GM12874 (cell line): Measurements from ENCODE around the gene NTM.

Source experiments
- TF ChIP-seq, protein P1 (sequence below): IDR thresholded peaks from 2 replicates; pipeline ENCODE4 v1.5.1; 2011; ENCODE audit warnings: low read depth, mild to moderate bottlenecking, control low read depth, low read length, moderate library complexity; ENCODE audit not compliant: insufficient read depth

The NTM gene

DNA sequence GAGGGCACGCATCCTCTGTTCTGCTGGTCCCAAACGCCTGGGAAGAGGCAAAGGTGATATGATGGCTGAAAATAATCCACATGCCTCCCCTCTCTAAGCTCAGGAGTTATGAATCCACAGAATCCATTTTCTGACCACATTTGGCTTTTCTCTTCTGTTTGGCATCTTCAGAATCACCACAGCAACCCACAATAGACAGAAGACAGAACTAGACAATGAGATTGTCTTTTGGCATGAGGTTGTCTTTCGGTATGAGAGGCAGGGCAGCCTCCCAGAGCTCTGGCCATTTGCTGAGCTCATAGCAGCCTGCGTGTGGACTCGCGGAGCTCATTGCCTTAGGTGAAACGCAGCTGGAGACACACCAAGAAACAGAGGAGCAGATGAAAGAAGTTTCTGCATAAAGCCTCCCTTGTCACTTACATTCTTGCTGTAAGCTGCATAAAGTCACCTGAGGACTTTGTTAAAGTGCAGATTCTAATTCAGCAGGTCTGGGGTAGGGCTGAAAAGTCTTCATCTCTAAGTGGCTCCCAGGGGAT lies 868.0 kb downstream of the NTM start:
- TF ChIP-seq, protein P1, sequence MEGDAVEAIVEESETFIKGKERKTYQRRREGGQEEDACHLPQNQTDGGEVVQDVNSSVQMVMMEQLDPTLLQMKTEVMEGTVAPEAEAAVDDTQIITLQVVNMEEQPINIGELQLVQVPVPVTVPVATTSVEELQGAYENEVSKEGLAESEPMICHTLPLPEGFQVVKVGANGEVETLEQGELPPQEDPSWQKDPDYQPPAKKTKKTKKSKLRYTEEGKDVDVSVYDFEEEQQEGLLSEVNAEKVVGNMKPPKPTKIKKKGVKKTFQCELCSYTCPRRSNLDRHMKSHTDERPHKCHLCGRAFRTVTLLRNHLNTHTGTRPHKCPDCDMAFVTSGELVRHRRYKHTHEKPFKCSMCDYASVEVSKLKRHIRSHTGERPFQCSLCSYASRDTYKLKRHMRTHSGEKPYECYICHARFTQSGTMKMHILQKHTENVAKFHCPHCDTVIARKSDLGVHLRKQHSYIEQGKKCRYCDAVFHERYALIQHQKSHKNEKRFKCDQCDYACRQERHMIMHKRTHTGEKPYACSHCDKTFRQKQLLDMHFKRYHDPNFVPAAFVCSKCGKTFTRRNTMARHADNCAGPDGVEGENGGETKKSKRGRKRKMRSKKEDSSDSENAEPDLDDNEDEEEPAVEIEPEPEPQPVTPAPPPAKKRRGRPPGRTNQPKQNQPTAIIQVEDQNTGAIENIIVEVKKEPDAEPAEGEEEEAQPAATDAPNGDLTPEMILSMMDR: no peak

DNA sequence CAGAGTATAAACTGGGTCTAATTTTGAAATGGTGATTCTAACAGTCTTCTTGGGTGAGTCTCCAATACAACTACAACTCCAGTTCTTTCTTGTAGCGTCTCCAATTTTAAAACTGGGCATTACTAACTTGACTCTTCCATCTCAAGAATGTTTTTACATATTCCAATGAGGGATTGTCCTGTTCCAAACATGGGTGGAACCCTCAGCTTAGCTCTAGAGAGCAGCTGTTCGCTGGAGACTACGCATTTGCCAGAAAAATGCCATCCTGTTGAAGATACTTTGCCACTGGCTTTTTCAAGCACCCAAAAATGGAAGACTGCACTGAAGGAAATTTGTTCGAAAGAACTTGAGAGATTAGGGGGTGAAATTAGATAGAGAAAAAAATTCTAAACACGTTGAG lies 870.0 kb downstream of the NTM start:
- TF ChIP-seq, protein P1: no peak

DNA sequence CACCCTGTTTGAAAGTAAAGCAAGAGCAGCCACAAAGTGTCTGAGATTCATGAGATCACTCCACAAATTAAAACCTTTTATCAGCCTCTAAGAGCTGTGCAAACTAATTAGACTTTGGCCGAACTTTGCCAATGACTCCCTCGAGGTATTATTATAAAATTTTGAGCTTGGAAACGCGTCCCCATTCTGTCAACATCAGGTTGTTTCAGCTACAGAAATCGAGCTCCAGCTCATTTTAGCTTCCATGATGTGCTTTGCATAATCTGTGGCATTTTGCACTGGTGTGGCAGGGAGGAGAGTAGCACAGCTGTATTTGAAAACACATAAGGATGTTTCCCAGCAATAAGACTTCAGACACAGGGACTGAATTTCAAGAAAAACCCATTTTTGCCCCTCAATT lies 872.2 kb downstream of the NTM start:
- TF ChIP-seq, protein P1: no peak

DNA sequence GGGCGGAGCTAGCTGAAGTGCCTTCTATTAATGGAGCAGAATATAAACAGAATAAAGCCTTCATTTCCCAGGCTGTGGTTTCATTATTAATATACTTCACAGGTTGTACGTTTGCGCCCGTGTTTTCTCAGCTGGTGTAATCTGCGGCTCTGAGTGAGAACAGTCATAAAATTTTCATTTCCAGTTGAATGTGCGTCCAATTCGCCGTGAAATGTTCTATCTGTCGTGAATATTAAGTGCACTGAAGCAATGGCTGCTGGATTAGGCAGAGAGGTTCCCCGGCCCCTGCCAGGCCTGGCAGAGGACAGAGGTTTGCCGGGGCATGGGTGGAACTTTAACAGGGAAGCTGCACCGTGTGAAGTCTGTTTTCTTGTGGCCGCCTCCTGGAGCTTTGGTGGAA lies 874.4 kb downstream of the NTM start:
- TF ChIP-seq, protein P1: no peak

DNA sequence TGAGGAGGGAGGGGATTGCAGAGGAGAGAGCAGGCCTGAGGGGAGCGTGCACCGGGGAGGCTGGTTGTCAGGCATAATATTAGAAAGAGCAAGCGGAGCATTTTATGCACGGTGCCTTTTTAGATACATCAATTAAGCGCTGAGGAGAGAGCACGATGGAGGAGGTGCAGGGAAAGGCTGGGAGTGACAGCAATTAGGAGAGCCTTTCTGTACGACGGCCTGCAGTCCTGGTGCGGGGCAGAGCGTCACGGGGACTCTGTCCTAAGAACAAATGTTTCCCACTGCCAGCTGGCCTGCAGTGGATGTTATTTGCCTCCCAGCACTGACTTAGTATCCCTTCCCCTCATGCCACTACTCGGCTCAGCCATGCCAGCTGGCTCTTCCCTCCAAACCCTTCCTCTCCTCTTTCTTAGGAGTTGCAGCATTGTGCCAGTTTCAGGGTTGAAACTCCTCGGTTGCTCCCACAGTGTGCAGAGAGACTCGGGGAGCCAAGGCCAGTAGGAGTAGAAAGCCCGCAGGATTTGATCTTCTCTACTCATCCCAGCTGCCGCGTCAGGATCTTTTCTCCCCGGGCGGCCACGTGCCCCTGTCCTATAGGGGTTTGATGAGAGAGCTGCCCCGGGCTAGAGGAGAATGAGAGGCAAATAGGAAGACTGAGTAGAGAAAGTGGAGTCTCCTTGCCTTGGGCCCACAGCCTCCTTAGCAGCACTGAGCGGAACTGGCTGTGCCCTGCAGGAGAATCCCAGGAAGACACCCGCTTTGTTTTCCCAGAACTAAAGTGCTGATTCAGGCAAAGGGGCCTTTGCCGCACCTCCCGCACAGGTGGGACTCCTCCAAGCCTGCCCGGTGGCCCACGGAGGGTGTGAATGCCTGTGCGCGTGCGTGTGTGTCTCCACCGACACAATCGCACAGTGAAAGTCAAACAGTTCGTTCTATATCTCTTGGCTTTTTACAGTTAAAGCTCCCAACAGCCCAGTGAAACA lies 875.3 kb downstream of the NTM start:
- TF ChIP-seq, protein P1: no peak

DNA sequence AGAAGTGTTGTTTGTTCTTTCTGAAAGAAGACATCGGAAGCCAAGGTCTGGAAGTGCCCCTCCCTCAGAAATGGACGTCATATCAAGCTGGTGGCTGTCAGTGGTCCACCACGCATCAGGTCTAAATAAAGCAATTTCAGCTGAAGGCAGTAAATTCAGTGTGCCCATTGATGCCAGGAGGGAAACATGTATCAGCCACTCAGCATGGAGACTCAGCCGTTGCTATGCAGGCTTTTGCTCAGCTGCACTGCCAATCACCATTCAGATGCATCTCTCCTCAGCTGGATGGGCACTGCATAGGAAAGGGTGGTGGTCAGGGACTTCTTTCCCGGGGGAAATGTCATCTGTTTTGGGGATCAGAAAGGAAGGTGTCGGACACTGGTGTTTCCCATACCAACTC lies 878.2 kb downstream of the NTM start:
- TF ChIP-seq, protein P1: no peak

DNA sequence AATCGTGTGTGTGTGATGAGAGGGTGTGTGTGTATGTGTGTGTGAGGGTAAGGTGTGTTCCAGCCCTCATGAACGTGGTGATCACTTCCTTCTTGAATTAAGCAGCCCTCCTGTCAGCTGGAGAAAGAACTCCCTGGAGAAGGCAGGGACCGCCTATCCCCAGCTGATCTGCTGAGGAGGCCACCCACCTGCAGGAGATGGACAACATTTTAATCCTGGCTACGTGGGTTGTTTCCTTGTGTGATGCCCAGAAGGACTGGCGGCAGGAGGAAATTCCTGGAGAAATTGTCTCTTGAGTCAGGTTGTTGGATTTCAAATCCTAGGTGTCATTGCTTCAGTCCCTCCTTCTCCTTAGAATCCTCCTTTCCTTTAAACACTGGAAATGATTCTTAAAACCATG lies 878.8 kb downstream of the NTM start:
- TF ChIP-seq, protein P1: no peak
